Measurements from ENCODE around the gene RBM4B. TPM values are rescaled to one million over a fixed set of nuclear protein-coding genes. Genes with fewer than 3 reads are reported as not detected.
"Not testable (repeated sequence)": the region's sequence is repeated elsewhere in the genome, so short reads cannot be mapped to it uniquely, and the experiment has no call there.

Gene RBM4B
- 10 to 100 TPM; 15.5 to 40.7 TPM for total RNA-seq

- peak within 1 kb of the TSS; percentile 53 to 61 for H3K4me3 ChIP-seq
- WGBS = under 1% methylated on average over 61 of the region's 61 CpGs
- TF ChIP-seq CTCF (IDR thresholded peaks at IDR 0.05) = peak in 1 of 4 experiments; percentile 7
- peak; percentile 92 for TF ChIP-seq POLR2AphosphoS5 (IDR thresholded peaks at IDR 0.05)
- TF ChIP-seq POLR2A (IDR thresholded peaks at IDR 0.05) = peak; percentile 90
- H3K27me3 ChIP-seq (replicated peaks; ENCODE audit: insufficient read depth) = no peaks in the 10 kb centered on the region
- intact Hi-C loops (cut with DNase I) = loop anchor here (1.0 to 5.0 kb wide), 4 partner anchors 40 to 200 kb away; partner anchors contain the start of genes CCDC87, CCS and RBM4
- peak within 1 kb of the TSS; percentile 92 to 94 for H3K27ac ChIP-seq
- peaks cover 8% of the 10 kb centered on the region for H3K4me1 ChIP-seq (replicated peaks)
- H3K36me3 ChIP-seq = no peaks in the 10 kb centered on the region
- H3K9me3 ChIP-seq = no peaks in the 10 kb centered on the region
- peak; percentile 93 for DNase-seq (ENCODE audit: low spot score)
Measured at GRCh38 chr11:66677599-66678375, at the start of gene RBM4B. TSS of gene RBM4B (minus strand) at chr11:66677887. CDS start at chr11:66677079, 808 bp downstream.

GRCh38 chr11:66725647-66726046, 48.0 kb upstream of the RBM4B start:
- no peak for DNase-seq (ENCODE audit: low spot score)
- intact Hi-C loops (cut with DNase I) = no loop called here
- Histone ChIP-seq H3K4me3 (no peak overlapping the region), H3K4me1 (replicated peaks) (no peaks in the 10 kb centered on the region), H3K27ac (no peak overlapping the region), H3K27me3 (replicated peaks; ENCODE audit: insufficient read depth) (no peaks in the 10 kb centered on the region), H3K9me3 (no peaks in the 10 kb centered on the region), H3K36me3 (no peaks in the 10 kb centered on the region)
- TF ChIP-seq POLR2AphosphoS5 (IDR thresholded peaks at IDR 0.05) (no peak), POLR2A (IDR thresholded peaks at IDR 0.05) (no peak), CTCF (IDR thresholded peaks at IDR 0.05) (no peak)
- WGBS = 77% methylated on average over 10 of the region's 10 CpGs

GRCh38 chr11:66725114-66725513, 47.4 kb upstream of the RBM4B start:
- Histone ChIP-seq H3K27me3 (replicated peaks; ENCODE audit: insufficient read depth) (no peaks in the 10 kb centered on the region), H3K27ac (no peak overlapping the region), H3K36me3 (no peaks in the 10 kb centered on the region), H3K9me3 (no peaks in the 10 kb centered on the region), H3K4me1 (replicated peaks) (no peaks in the 10 kb centered on the region), H3K4me3 (no peak overlapping the region)
- intact Hi-C loops (cut with DNase I) = no loop called here
- no peak for DNase-seq (ENCODE audit: low spot score)
- TF ChIP-seq CTCF (IDR thresholded peaks at IDR 0.05) (no peak), POLR2AphosphoS5 (IDR thresholded peaks at IDR 0.05) (no peak), POLR2A (IDR thresholded peaks at IDR 0.05) (no peak)
- WGBS = 100% methylated on average over 1 of the region's 1 CpG

GRCh38 chr11:66724167-66724566, 46.5 kb upstream of the RBM4B start:
- H3K4me1 ChIP-seq (replicated peaks); H3K27ac ChIP-seq; H3K4me3 ChIP-seq; H3K9me3 ChIP-seq; H3K36me3 ChIP-seq; intact Hi-C loops (cut with DNase I); H3K27me3 ChIP-seq (replicated peaks; ENCODE audit: insufficient read depth); DNase-seq (ENCODE audit: low spot score): not testable (repeated sequence)
- WGBS = 91% methylated on average over 5 of the region's 5 CpGs

GRCh38 chr11:66723693-66724092, 46.0 kb upstream of the RBM4B start:
- Histone ChIP-seq H3K27me3 (replicated peaks; ENCODE audit: insufficient read depth) (no peaks in the 10 kb centered on the region), H3K4me1 (replicated peaks) (peaks cover 4% of the 10 kb centered on the region), H3K27ac (no peak overlapping the region), H3K9me3 (no peaks in the 10 kb centered on the region), H3K4me3 (no peak overlapping the region), H3K36me3 (no peaks in the 10 kb centered on the region)
- intact Hi-C loops (cut with DNase I) = no loop called here
- no peak for DNase-seq (ENCODE audit: low spot score)
- WGBS = 95% methylated on average over 5 of the region's 5 CpGs
- TF ChIP-seq CTCF (IDR thresholded peaks at IDR 0.05) (no peak), POLR2A (IDR thresholded peaks at IDR 0.05) (no peak), POLR2AphosphoS5 (IDR thresholded peaks at IDR 0.05) (no peak)

Measured in prostate gland (tissue), 2 donors.